Activated naive CD8-positive, alpha-beta T cell treated with anti-CD3 and anti-CD28 coated beads, Interleukin-2, amount 10 ng/mL, durations not matched to agents 7 days and 5 days (primary cell): ENCODE measurements around the gene RUFY3. TPM values are rescaled to one million over a fixed set of nuclear protein-coding genes. Genes with fewer than 3 reads are reported as not detected.
"Not testable (repeated sequence)": the region's sequence is repeated elsewhere in the genome, so short reads cannot be mapped to it uniquely, and the experiment has no call there.

Experiments
- ATAC-seq: fragments of 150-1000 bp; cut with Tn5 transposase; one replicate; pipeline ENCODE4 v1.10.0; 2021; ENCODE audit warnings: low read depth, moderate library complexity
- POLR2A ChIA-PET: fragments of 350-600 bp; sonication (Branson Sonifier 250); formaldehyde crosslinking; loops from one replicate; lab custom pipeline; 2021; ENCODE audit warnings: antibody characterized with exemption; lab: Charles Lee
- DNase-seq: peaks from one replicate; pipeline ENCODE4 v3.0.0; 2021
- H3K27ac Mint-ChIP-seq: one replicate; pipeline ENCODE4 v1.8.0; 2022; ENCODE audit warnings: mild to moderate bottlenecking, mixed read lengths
- H3K27me3 Mint-ChIP-seq: one replicate; pipeline ENCODE4 v1.8.0; 2022; ENCODE audit warnings: mild to moderate bottlenecking, moderate library complexity, mixed read lengths
- H3K36me3 Mint-ChIP-seq: one replicate; pipeline ENCODE4 v1.8.0; 2021; ENCODE audit warnings: mild to moderate bottlenecking, mixed read lengths
- H3K4me1 Mint-ChIP-seq: one replicate; pipeline ENCODE4 v1.8.0; 2021; ENCODE audit warnings: mixed read lengths
- H3K4me3 Mint-ChIP-seq: one replicate; pipeline ENCODE4 v1.8.0; 2022; ENCODE audit warnings: mild to moderate bottlenecking, moderate library complexity, mixed read lengths
- H3K9me3 Mint-ChIP-seq: one replicate; pipeline ENCODE4 v1.8.0; 2021; ENCODE audit warnings: mixed read lengths
- total RNA-seq, 2 experiments: library from RNA; stranded (reverse); gene quantifications; one replicate each; pipeline ENCODE4 v1.2.3, GENCODE V29; 2021

The RUFY3 gene
- total RNA-seq, 2 experiments from 2014 or later: 38.0 to 38.5 TPM

GRCh38 chr4:70752236-70752635, 30.5 kb downstream of the RUFY3 start:
- no peak for ATAC-seq
- H3K4me3 Mint-ChIP-seq: no peak overlapping the region
- peaks cover 4% of the 10 kb centered on the region for H3K4me1 Mint-ChIP-seq
- H3K36me3 Mint-ChIP-seq: peaks cover 15% of the 10 kb centered on the region
- peak overlapping the region; percentile 27 for H3K27ac Mint-ChIP-seq
- DNase-seq: no peak
- H3K27me3 Mint-ChIP-seq: no peaks in the 10 kb centered on the region
- no peaks in the 10 kb centered on the region for H3K9me3 Mint-ChIP-seq
- POLR2A ChIA-PET: no interaction called here

GRCh38 chr4:70753630-70754029, 31.9 kb downstream of the RUFY3 start:
- Mint-ChIP-seq H3K4me3 (no peak overlapping the region), H3K27ac (no peak overlapping the region)

GRCh38 chr4:70754470-70754869, 32.7 kb downstream of the RUFY3 start:
- DNase-seq (no peak), ATAC-seq (no peak)
- POLR2A ChIA-PET: no interaction called here
- Mint-ChIP-seq H3K9me3 (no peaks in the 10 kb centered on the region), H3K27ac (no peak overlapping the region), H3K36me3 (peaks cover 11% of the 10 kb centered on the region), H3K4me1 (peaks cover 9% of the 10 kb centered on the region), H3K27me3 (no peaks in the 10 kb centered on the region), H3K4me3 (no peak overlapping the region)

More at GRCh38 chr4:70753630-70754029, 31.9 kb downstream of the RUFY3 start:
- POLR2A ChIA-PET: no interaction called here
- Mint-ChIP-seq H3K27me3 (no peaks in the 10 kb centered on the region), H3K36me3 (peaks cover 11% of the 10 kb centered on the region), H3K4me1 (peaks cover 4% of the 10 kb centered on the region), H3K9me3 (no peaks in the 10 kb centered on the region)
- ATAC-seq (no peak), DNase-seq (no peak)

GRCh38 chr4:70754990-70755688, 33.4 kb downstream of the RUFY3 start:
- ATAC-seq (no peak), DNase-seq (no peak)
- no peak overlapping the region for H3K27ac Mint-ChIP-seq
- no peak overlapping the region for H3K4me3 Mint-ChIP-seq
- H3K4me1 Mint-ChIP-seq: peaks cover 12% of the 10 kb centered on the region
- no peaks in the 10 kb centered on the region for H3K9me3 Mint-ChIP-seq
- H3K27me3 Mint-ChIP-seq: no peaks in the 10 kb centered on the region
- POLR2A ChIA-PET: interaction anchor here (1.0 kb wide), 1 partner anchor 9 kb away, joined by 7 read pairs; no protein-coding TSS in a partner anchor
- H3K36me3 Mint-ChIP-seq: peaks cover 8% of the 10 kb centered on the region

- H3K4me3 Mint-ChIP-seq: peak overlapping the region; percentile 48
- POLR2A ChIA-PET: no interaction called here
- ATAC-seq (no peak), DNase-seq (no peak)
- H3K36me3 Mint-ChIP-seq: peaks cover 10% of the 10 kb centered on the region
- no peaks in the 10 kb centered on the region for H3K27me3 Mint-ChIP-seq
- H3K9me3 Mint-ChIP-seq: no peaks in the 10 kb centered on the region
- no peak overlapping the region for H3K27ac Mint-ChIP-seq
- peaks cover 12% of the 10 kb centered on the region for H3K4me1 Mint-ChIP-seq
Observed at GRCh38 chr4:70759126-70759525, 37.4 kb downstream of the RUFY3 start.

GRCh38 chr4:70759627-70760026, 37.9 kb downstream of the RUFY3 start:
- DNase-seq (no peak), ATAC-seq (no peak)
- no peaks in the 10 kb centered on the region for H3K9me3 Mint-ChIP-seq
- H3K4me1 Mint-ChIP-seq: peaks cover 10% of the 10 kb centered on the region
- POLR2A ChIA-PET: no interaction called here
- H3K36me3 Mint-ChIP-seq: peaks cover 14% of the 10 kb centered on the region
- peak overlapping the region; percentile 48 for H3K4me3 Mint-ChIP-seq
- H3K27me3 Mint-ChIP-seq: no peaks in the 10 kb centered on the region
- no peak overlapping the region for H3K27ac Mint-ChIP-seq

- H3K4me3 Mint-ChIP-seq: no peak overlapping the region
Observed at GRCh38 chr4:70760662-70761061, 38.9 kb downstream of the RUFY3 start.

GRCh38 chr4:70761276-70761816, 39.6 kb downstream of the RUFY3 start:
- DNase-seq (no peak), ATAC-seq (no peak)
- POLR2A ChIA-PET: no interaction called here
- Mint-ChIP-seq H3K27me3 (no peaks in the 10 kb centered on the region), H3K4me3 (no peak overlapping the region), H3K36me3 (peaks cover 20% of the 10 kb centered on the region), H3K27ac (no peak overlapping the region), H3K9me3 (no peaks in the 10 kb centered on the region), H3K4me1 (peaks cover 10% of the 10 kb centered on the region)

More at GRCh38 chr4:70760662-70761061, 38.9 kb downstream of the RUFY3 start:
- Mint-ChIP-seq H3K4me1 (peaks cover 10% of the 10 kb centered on the region), H3K27ac (no peak overlapping the region), H3K27me3 (no peaks in the 10 kb centered on the region), H3K9me3 (no peaks in the 10 kb centered on the region), H3K36me3 (peaks cover 20% of the 10 kb centered on the region)
- POLR2A ChIA-PET: no interaction called here
- no peak for DNase-seq
- ATAC-seq: no peak

- no peak overlapping the region for H3K4me3 Mint-ChIP-seq
- H3K27ac Mint-ChIP-seq: no peak overlapping the region
- no peaks in the 10 kb centered on the region for H3K9me3 Mint-ChIP-seq
- H3K4me1 Mint-ChIP-seq: peaks cover 6% of the 10 kb centered on the region
- H3K27me3 Mint-ChIP-seq: no peaks in the 10 kb centered on the region
- H3K36me3 Mint-ChIP-seq: peaks cover 36% of the 10 kb centered on the region
- DNase-seq (no peak), ATAC-seq (no peak)
- POLR2A ChIA-PET: no interaction called here
Observed at GRCh38 chr4:70765368-70765767, 43.6 kb downstream of the RUFY3 start.

GRCh38 chr4:70768301-70768948, 46.7 kb downstream of the RUFY3 start:
- Mint-ChIP-seq H3K36me3 (peaks cover 39% of the 10 kb centered on the region), H3K4me1 (peaks cover 6% of the 10 kb centered on the region), H3K4me3 (no peak overlapping the region), H3K27me3 (no peaks in the 10 kb centered on the region), H3K9me3 (no peaks in the 10 kb centered on the region), H3K27ac (no peak overlapping the region)
- DNase-seq: no peak
- no peak for ATAC-seq
- POLR2A ChIA-PET: no interaction called here

- H3K36me3 Mint-ChIP-seq: peaks cover 31% of the 10 kb centered on the region
- H3K4me3 Mint-ChIP-seq, H3K27me3 Mint-ChIP-seq, H3K4me1 Mint-ChIP-seq, DNase-seq, H3K27ac Mint-ChIP-seq, H3K9me3 Mint-ChIP-seq, POLR2A ChIA-PET, ATAC-seq: not testable (repeated sequence)
Observed at GRCh38 chr4:70769396-70769795, 47.6 kb downstream of the RUFY3 start.

GRCh38 chr4:70772929-70773555, 51.3 kb downstream of the RUFY3 start:
- Mint-ChIP-seq H3K9me3 (no peaks in the 10 kb centered on the region), H3K36me3 (peaks cover 14% of the 10 kb centered on the region), H3K4me3 (no peak overlapping the region), H3K27ac (no peak overlapping the region), H3K4me1 (peaks cover 4% of the 10 kb centered on the region), H3K27me3 (no peaks in the 10 kb centered on the region)
- DNase-seq (no peak), ATAC-seq (no peak)
- POLR2A ChIA-PET: no interaction called here

GRCh38 chr4:70778888-70779422, 57.2 kb downstream of the RUFY3 start:
- peaks cover 1% of the 10 kb centered on the region for H3K36me3 Mint-ChIP-seq
- H3K4me1 Mint-ChIP-seq: no peaks in the 10 kb centered on the region
- H3K9me3 Mint-ChIP-seq: no peaks in the 10 kb centered on the region
- POLR2A ChIA-PET: no interaction called here
- ATAC-seq (no peak), DNase-seq (no peak)
- H3K4me3 Mint-ChIP-seq: no peak overlapping the region
- H3K27ac Mint-ChIP-seq: no peak overlapping the region
- no peaks in the 10 kb centered on the region for H3K27me3 Mint-ChIP-seq
